IPS DF 19.7 (cell line): ENCODE data around the gene RFX3.

Source experiments
- DNase-seq: peaks from one replicate; pipeline ENCODE4 v3.0.0-alpha.2; 2013; ENCODE audit warnings: low read depth, low spot score

Gene RFX3

GRCh38 chr9:3477236-3477834 lies 48.5 kb downstream of the RFX3 start:
- no peak for DNase-seq

- no peak for DNase-seq
These were observed 50.3 kb downstream of the RFX3 start for GRCh38 chr9:3475300-3476020.

- no peak for DNase-seq
These were observed 51.0 kb downstream of the RFX3 start for GRCh38 chr9:3474821-3475220.

GRCh38 chr9:3473405-3473804 lies 52.4 kb downstream of the RFX3 start:
- no peak for DNase-seq

- DNase-seq = no peak
These were observed 53.9 kb downstream of the RFX3 start for GRCh38 chr9:3471883-3472282.

GRCh38 chr9:3468421-3469205 lies 57.2 kb downstream of the RFX3 start:
- DNase-seq = no peak

GRCh38 chr9:3467593-3468219 lies 58.1 kb downstream of the RFX3 start:
- peak; percentile 25 for DNase-seq

- DNase-seq = no peak
These were observed 61.7 kb downstream of the RFX3 start for GRCh38 chr9:3464033-3464638.

- no peak for DNase-seq
These were observed 66.9 kb downstream of the RFX3 start for GRCh38 chr9:3458806-3459475.

GRCh38 chr9:3457175-3457574 lies 68.6 kb downstream of the RFX3 start:
- DNase-seq = no peak

- DNase-seq = no peak
These were observed 70.1 kb downstream of the RFX3 start for GRCh38 chr9:3455717-3456116.

- DNase-seq = no peak
These were observed 70.7 kb downstream of the RFX3 start for GRCh38 chr9:3455094-3455493.

- DNase-seq = no peak
These were observed 73.8 kb downstream of the RFX3 start for GRCh38 chr9:3451956-3452355.

- no peak for DNase-seq
These were observed 78.0 kb downstream of the RFX3 start for GRCh38 chr9:3447788-3448187.

GRCh38 chr9:3447143-3447542 lies 78.7 kb downstream of the RFX3 start:
- no peak for DNase-seq

- DNase-seq = no peak
These were observed 79.5 kb downstream of the RFX3 start for GRCh38 chr9:3446313-3446712.

- no peak for DNase-seq
These were observed 81.8 kb downstream of the RFX3 start for GRCh38 chr9:3444016-3444415.

- peak; percentile 42 for DNase-seq
These were observed 84.5 kb downstream of the RFX3 start for GRCh38 chr9:3441197-3441816.

- no peak for DNase-seq
These were observed 89.0 kb downstream of the RFX3 start for GRCh38 chr9:3436629-3437420.

GRCh38 chr9:3435732-3436131 lies 90.1 kb downstream of the RFX3 start:
- no peak for DNase-seq
